A549 treated with Hydrocortisone at 1 μM for 4 hours (cell line): ENCODE results near the gene MAN1C1. TPM values are rescaled to one million over a fixed set of nuclear protein-coding genes. Genes with fewer than 3 reads are reported as not detected.

ENCODE experiments used
- total RNA-seq: library from RNA; stranded (reverse); fragments of 200-300 nt; extraction: Qiagen RNA extraction; gene quantifications from 5 replicates; pipeline ENCODE4 v1.2.3, GENCODE V29; 2022

The MAN1C1 gene
- 0.35 to 0.77 TPM (median 0.44 TPM) in 5 replicates for total RNA-seq

DNA sequence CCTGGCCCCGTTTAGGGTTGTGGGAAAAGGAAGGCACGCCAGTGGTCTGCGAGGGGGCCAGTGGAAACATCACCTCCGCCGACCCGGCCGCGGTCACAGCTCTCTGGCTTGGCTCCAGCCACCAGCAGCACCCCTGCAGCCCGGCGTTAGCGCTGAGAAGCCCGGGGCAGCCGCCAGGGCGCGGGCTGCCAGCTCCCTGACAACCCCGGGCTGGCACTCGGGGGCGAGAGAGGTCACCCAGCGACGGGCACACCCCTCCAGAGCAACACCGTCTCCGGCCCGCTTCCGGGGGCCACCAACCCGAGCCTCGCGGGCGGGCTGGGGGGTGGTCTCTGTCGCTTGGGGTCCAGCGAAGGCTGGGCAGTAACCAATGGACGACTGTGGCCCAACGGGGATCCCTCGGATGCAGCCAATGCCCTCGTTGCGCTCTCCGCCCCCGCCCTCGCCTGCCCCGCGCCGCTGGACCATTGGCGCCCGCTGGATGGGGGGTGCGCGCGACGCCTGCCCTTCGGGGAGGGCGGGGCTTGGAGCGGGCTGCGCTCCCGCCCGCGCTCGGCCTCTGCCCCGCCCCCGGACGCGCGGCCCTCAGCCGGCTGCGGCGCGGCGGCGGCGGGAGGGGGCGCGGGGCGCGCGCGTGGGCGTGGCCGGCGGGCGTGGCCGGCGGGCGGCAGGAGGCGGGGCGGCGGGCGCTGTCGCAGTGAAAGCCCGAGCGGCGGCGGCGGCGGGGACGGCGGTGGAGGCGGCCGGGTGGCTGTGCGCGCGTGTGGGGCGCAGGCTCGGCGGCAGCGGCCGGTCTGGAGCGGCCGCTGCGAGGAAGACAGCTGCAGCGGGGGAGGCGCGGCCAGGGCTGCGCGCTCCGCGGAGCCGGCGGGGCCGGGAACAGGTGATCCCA is at the start of gene MAN1C1:
MAN1C1 (plus strand) TSS at position 697 of the 892 bp plus-strand sequence. CDS start 1,007 bp downstream, outside the sequence.

DNA sequence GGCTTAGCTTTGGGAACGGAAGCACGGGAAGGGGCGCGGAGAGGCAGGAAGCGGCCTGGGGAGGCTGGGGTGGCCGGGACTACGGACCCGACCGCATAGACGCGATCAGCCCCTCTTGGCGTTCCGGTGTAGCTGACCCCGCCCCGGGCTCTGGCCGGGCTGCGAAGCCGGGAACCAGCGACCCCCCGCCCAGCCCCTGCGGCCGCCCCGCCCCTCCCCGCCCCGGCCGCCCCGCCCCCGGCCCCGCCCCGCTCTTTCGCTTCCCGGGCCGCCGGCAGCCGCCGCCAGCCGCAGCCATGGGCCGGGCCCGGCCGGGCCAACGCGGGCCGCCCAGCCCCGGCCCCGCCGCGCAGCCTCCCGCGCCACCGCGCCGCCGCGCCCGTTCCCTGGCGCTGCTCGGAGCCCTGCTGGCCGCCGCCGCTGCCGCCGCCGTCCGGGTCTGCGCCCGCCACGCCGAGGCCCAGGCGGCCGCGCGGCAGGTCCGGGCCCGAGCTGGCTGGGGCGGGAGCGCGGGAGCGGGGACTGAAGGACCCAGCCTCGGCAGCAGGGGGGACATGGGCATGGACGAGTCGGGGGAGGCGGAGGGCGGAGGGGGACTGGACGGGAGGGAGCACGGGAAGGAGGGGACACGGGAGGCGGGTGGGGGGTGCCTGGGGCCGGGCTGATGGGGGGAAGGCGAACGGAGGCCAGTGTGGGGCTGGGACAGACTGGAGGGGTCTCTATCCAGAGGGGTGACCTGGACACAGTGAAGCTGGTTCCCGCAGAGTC is 183.5 kb downstream of the MAN1C1 start, which contains the start of gene SELENON:
SELENON (plus strand) TSS at position 259 of the 768 bp plus-strand sequence; CDS start at position 297, 38 bp downstream.

DNA sequence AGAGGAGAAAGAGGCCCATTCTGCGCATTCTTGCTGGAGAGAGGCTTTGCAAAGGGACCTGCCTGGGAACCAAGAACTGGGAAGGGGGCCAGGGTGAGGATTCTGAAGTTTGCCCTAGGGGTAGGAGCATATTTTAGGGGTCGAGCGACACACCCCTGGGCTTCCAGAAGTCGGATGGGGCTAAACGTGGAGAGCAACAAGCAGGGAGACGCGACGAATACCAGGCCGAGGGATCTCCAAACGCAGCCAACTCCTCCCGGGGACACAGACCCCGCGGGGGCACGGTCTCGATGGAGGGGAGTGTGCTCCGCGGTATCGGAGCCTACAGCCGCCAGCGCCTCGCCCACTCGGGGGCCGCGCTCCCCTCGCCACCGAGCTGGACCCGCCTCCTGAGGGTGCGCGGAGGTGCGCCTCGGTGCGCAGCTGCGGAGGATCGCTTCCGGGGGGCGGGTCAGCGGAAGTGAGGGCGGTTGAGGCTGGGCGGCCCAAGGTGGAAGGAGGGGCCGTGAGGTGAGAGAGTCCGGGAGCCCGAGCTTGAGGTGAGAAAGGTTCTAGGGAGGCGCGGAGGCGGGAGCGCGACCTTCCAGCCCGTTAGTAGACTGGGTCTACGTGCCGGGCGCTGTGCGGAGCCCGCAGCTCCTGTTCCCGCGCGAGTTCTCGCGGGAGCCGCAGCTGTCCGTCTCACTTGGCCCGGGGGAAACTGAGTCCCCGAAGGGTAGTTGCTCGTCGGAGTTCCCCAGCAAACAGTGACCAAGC is 203.1 kb downstream of the MAN1C1 start, which contains the start of gene MTFR1L:
MTFR1L (plus strand) TSS at position 464 of the 756 bp plus-strand sequence. CDS start 3,151 bp downstream, outside the sequence.

Other genes with a start within 250 kb of the MAN1C1 start
- gene RHCE, start 196.0 kb upstream of the MAN1C1 start, total RNA-seq: 0.25 TPM in 1 of 5 replicates, not detected in the others
- gene MACO1, start 185.9 kb upstream of the MAN1C1 start, total RNA-seq: 8.0 to 10.8 TPM (median 9.1 TPM) in 5 replicates
- 8.9 to 10.4 TPM (median 9.4 TPM) in 5 replicates for gene LDLRAP1, start 73.2 kb upstream of the MAN1C1 start, total RNA-seq
- gene SELENON, start 183.4 kb downstream of the MAN1C1 start, total RNA-seq: 56.9 to 67.6 TPM (median 64.5 TPM) in 5 replicates
- 23.9 to 31.9 TPM (median 26.7 TPM) in 5 replicates for gene MTFR1L, start 203.2 kb downstream of the MAN1C1 start, total RNA-seq
- gene AUNIP, start 242.7 kb downstream of the MAN1C1 start, total RNA-seq: 7.8 to 9.8 TPM (median 8.5 TPM) in 5 replicates